Caco-2 (cell line): ENCODE measurements around the gene WDPCP. TPM values are rescaled to one million over a fixed set of nuclear protein-coding genes. Genes with fewer than 3 reads are reported as not detected.

Experiments used
- BruUV-seq: library from RNA; stranded (reverse); fragments of 400-500 nt; replicated peaks from 2 replicates; lab custom pipeline; 2021; lab: Mats Ljungman, UMichigan
- CTCF ChIA-PET: fragments of 300-600 bp; sonication (Branson Sonifier 250); formaldehyde crosslinking; loops from one replicate; lab custom pipeline; 2022; ENCODE audit warnings: antibody characterized with exemption; lab: Charles Lee
- POLR2A ChIA-PET: fragments of 300-600 bp; sonication (Branson Sonifier 250); formaldehyde crosslinking; loops from one replicate; lab custom pipeline; 2022; ENCODE audit warnings: antibody characterized with exemption; lab: Charles Lee
- DNase-seq, 2 experiments: peaks; one replicate each; pipeline versions ENCODE4 v3.0.0 to v3.0.0-alpha.2; 2020 to 2022
- H3K27me3 ChIP-seq: replicated peaks from 2 replicates; pipeline ENCODE4 v1.6.0; 2011; ENCODE audit warnings: low read length; ENCODE audit not compliant: control insufficient read depth, insufficient read depth
- H3K36me3 ChIP-seq: 2 replicates; pipeline ENCODE4 v1.5.1; 2011; ENCODE audit warnings: low read length; ENCODE audit not compliant: control insufficient read depth, insufficient read depth
- H3K4me1 ChIP-seq: fragments of 250-450 bp; sonication (Bioruptor Pico); 2 replicates; pipeline ENCODE4 v1.5.1; 2020; ENCODE audit warnings: mild to moderate bottlenecking
- H3K4me3 ChIP-seq: 2 replicates; pipeline ENCODE4 v1.5.1; 2011; ENCODE audit warnings: low read depth, mild to moderate bottlenecking, control low read depth, low read length
- H3K9me3 ChIP-seq: fragments of 250-450 bp; sonication (Bioruptor Pico); 2 replicates; pipeline ENCODE4 v1.5.1; 2020; ENCODE audit warnings: mild to moderate bottlenecking, moderate library complexity
- H3K27ac Mint-ChIP-seq: one replicate; pipeline ENCODE4 v1.8.0; 2022; ENCODE audit warnings: mixed read lengths; ENCODE audit not compliant: unreplicated experiment
- H3K27me3 Mint-ChIP-seq: one replicate; pipeline ENCODE4 v1.8.0; 2022; ENCODE audit warnings: mixed read lengths; ENCODE audit not compliant: insufficient read depth, unreplicated experiment
- H3K36me3 Mint-ChIP-seq: one replicate; pipeline ENCODE4 v1.8.0; 2022; ENCODE audit warnings: mild to moderate bottlenecking, mixed read lengths; ENCODE audit not compliant: insufficient read depth, unreplicated experiment
- H3K4me1 Mint-ChIP-seq: one replicate; pipeline ENCODE4 v1.8.0; 2022; ENCODE audit warnings: low read depth, mixed read lengths; ENCODE audit not compliant: unreplicated experiment
- H3K4me3 Mint-ChIP-seq: one replicate; pipeline ENCODE4 v1.8.0; 2022; ENCODE audit warnings: mild to moderate bottlenecking, moderate library complexity, mixed read lengths; ENCODE audit not compliant: unreplicated experiment
- H3K9me3 Mint-ChIP-seq: one replicate; pipeline ENCODE4 v1.8.0; 2022; ENCODE audit warnings: mixed read lengths; ENCODE audit not compliant: unreplicated experiment
- CTCF ChIP-seq, 2 experiments: fragments of 200-600 bp in 1 of 2; IDR thresholded peaks; 1 replicate in 1 of 2; 2 replicates in 1 of 2; pipeline versions ENCODE4 v1.5.1 to v1.8.0; 2011 to 2022; ENCODE audit warnings: antibody characterized with exemption in 1 of 2, control low read depth in 1 of 2, inconsistent platforms in 1 of 2, low read depth in 1 of 2, low read length in 1 of 2, mild to moderate bottlenecking in 1 of 2, moderate library complexity in 1 of 2; ENCODE audit not compliant: insufficient read depth in 1 of 2, severe bottlenecking in 1 of 2, unreplicated experiment in 1 of 2
- intact Hi-C: fragments of 100-400 bp; cut with micrococcal nuclease; formaldehyde crosslinking; loops from one replicate; pipeline ENCODE4 v1.10.0; 2022; ENCODE audit not compliant: unreplicated experiment
- total RNA-seq: library from RNA; stranded (reverse); gene quantifications from 2 replicates; pipeline ENCODE4 v1.2.3, GENCODE V29; 2022

The WDPCP gene
- total RNA-seq, 1 experiment from 2014 or later: 16.2 TPM

- peaks cover 15% of the 10 kb centered on the region for H3K9me3 Mint-ChIP-seq
- no peaks in the 10 kb centered on the region for H3K4me1 ChIP-seq
- intact Hi-C loops: loop anchor here (10.0 kb wide), 1 partner anchor 640 kb away; no protein-coding TSS in a partner anchor
- no peaks in the 10 kb centered on the region for H3K27me3 Mint-ChIP-seq
- TF ChIP-seq CTCF (IDR thresholded peaks at IDR 0.05; ENCODE audit: insufficient read depth in 1 of 2, low read depth in 1 of 2, low read length in 1 of 2, severe bottlenecking in 1 of 2, unreplicated experiment in 1 of 2): no peak
- no TSS peak for BruUV-seq
- H3K27ac Mint-ChIP-seq: no peak overlapping the region
- ChIA-PET CTCF (no interaction called here), POLR2A (no interaction called here)
- no peak for DNase-seq
- H3K9me3 ChIP-seq: peaks cover 11% of the 10 kb centered on the region; the same call in 1 of the 2 replicates
- H3K4me3 Mint-ChIP-seq: no peak overlapping the region
- no peaks in the 10 kb centered on the region for H3K27me3 ChIP-seq
- H3K4me1 Mint-ChIP-seq: no peaks in the 10 kb centered on the region
- no peaks in the 10 kb centered on the region for H3K36me3 Mint-ChIP-seq
- H3K4me3 ChIP-seq: no peak overlapping the region
- no peaks in the 10 kb centered on the region for H3K36me3 ChIP-seq
These were observed 163.2 kb downstream of the WDPCP start for GRCh38 chr2:63425079-63425416.

GRCh38 chr2:63424329-63425078, 163.8 kb downstream of the WDPCP start:
- CTCF ChIA-PET: no interaction called here
- no peaks in the 10 kb centered on the region for H3K4me1 ChIP-seq
- H3K27me3 ChIP-seq: no peaks in the 10 kb centered on the region
- Mint-ChIP-seq H3K4me3 (no peak overlapping the region), H3K27me3 (no peaks in the 10 kb centered on the region), H3K36me3 (no peaks in the 10 kb centered on the region), H3K27ac (no peak overlapping the region), H3K4me1 (no peaks in the 10 kb centered on the region), H3K9me3 (peaks cover 10% of the 10 kb centered on the region)
- intact Hi-C loops: loop anchor here (10.0 kb wide), 1 partner anchor 640 kb away; no protein-coding TSS in a partner anchor
- TF ChIP-seq CTCF (IDR thresholded peaks at IDR 0.05; ENCODE audit: insufficient read depth in 1 of 2, low read depth in 1 of 2, low read length in 1 of 2, severe bottlenecking in 1 of 2, unreplicated experiment in 1 of 2): peak; percentile 39 to 50
- BruUV-seq: no TSS peak
- peaks cover 11% of the 10 kb centered on the region; the same call in 1 of the 2 replicates for H3K9me3 ChIP-seq
- POLR2A ChIA-PET: no interaction called here
- H3K4me3 ChIP-seq: no peak overlapping the region
- DNase-seq: peak in 1 of 2 experiments; percentile 28
- H3K36me3 ChIP-seq: no peaks in the 10 kb centered on the region

GRCh38 chr2:63422556-63422955, 165.7 kb downstream of the WDPCP start:
- no peak for DNase-seq
- Mint-ChIP-seq H3K36me3 (no peaks in the 10 kb centered on the region), H3K27ac (no peak overlapping the region), H3K4me1 (no peaks in the 10 kb centered on the region), H3K9me3 (no peaks in the 10 kb centered on the region), H3K27me3 (no peaks in the 10 kb centered on the region), H3K4me3 (no peak overlapping the region)
- Histone ChIP-seq H3K9me3 (peaks cover 11% of the 10 kb centered on the region; the same call in 1 of the 2 replicates), H3K4me3 (no peak overlapping the region), H3K36me3 (no peaks in the 10 kb centered on the region), H3K27me3 (no peaks in the 10 kb centered on the region), H3K4me1 (no peaks in the 10 kb centered on the region)
- TF ChIP-seq CTCF (IDR thresholded peaks at IDR 0.05; ENCODE audit: insufficient read depth in 1 of 2, low read depth in 1 of 2, low read length in 1 of 2, severe bottlenecking in 1 of 2, unreplicated experiment in 1 of 2): no peak
- BruUV-seq: no TSS peak
- ChIA-PET CTCF (no interaction called here), POLR2A (no interaction called here)
- intact Hi-C loops: loop anchor here (10.0 kb wide), 1 partner anchor 638 kb away; no protein-coding TSS in a partner anchor
